BJ (cell line): ENCODE measurements around the gene LZTR1. TPM values are rescaled to one million over a fixed set of nuclear protein-coding genes. Genes with fewer than 3 reads are reported as not detected.
"Not testable (repeated sequence)": the region's sequence is repeated elsewhere in the genome, so short reads cannot be mapped to it uniquely, and the experiment has no call there.

ENCODE experiments used
- CTCF ChIA-PET: fragments of 350-600 bp; formaldehyde crosslinking; extraction: SDS; loops from one replicate; lab custom pipeline; 2021; ENCODE audit warnings: antibody characterized with exemption, inconsistent platforms; lab: Yijun Ruan, JAX
- POLR2A ChIA-PET: fragments of 300-600 bp; sonication (Branson Sonifier 250); formaldehyde crosslinking; extraction: SDS; loops from one replicate; lab custom pipeline; 2021; ENCODE audit warnings: antibody characterized with exemption; lab: Charles Lee
- DNase-seq: peaks from one replicate; pipeline ENCODE4 v3.0.0-alpha.2; 2011; ENCODE audit warnings: low read depth
- H3K27me3 ChIP-seq: 2 replicates; pipeline ENCODE4 v1.6.0; 2011; ENCODE audit warnings: low read length; ENCODE audit not compliant: control insufficient read depth, insufficient read depth
- H3K36me3 ChIP-seq: 2 replicates; pipeline ENCODE4 v1.5.1; 2011; ENCODE audit warnings: low read length; ENCODE audit not compliant: control insufficient read depth, insufficient read depth
- H3K4me3 ChIP-seq: 2 replicates; pipeline ENCODE4 v1.5.1; 2011; ENCODE audit warnings: low read depth, mild to moderate bottlenecking, control low read depth, low read length
- CTCF ChIP-seq: IDR thresholded peaks from 2 replicates; pipeline ENCODE4 v1.5.1; 2011; ENCODE audit warnings: low read depth, mild to moderate bottlenecking, control low read depth, inconsistent platforms, low read length, moderate library complexity; ENCODE audit not compliant: insufficient read depth
- polyA plus RNA-seq: library from polyadenylated mRNA; depleted of rRNA; stranded (reverse); fragments of >200 nt; gene quantifications from 2 replicates; pipeline ENCODE4 v1.2.3, GENCODE V29; 2011

The LZTR1 gene
- polyA plus RNA-seq, 1 experiment = 45.9 TPM

GRCh38 chr22:20968281-20968977 lies 13.7 kb upstream of the LZTR1 start:
- no peaks in the 10 kb centered on the region for H3K36me3 ChIP-seq
- TF ChIP-seq CTCF = no peak
- no peak for DNase-seq
- peaks cover 7% of the 10 kb centered on the region for H3K27me3 ChIP-seq
- POLR2A ChIA-PET = no interaction called here
- H3K4me3 ChIP-seq = no peak overlapping the region
- CTCF ChIA-PET = no interaction called here

DNA sequence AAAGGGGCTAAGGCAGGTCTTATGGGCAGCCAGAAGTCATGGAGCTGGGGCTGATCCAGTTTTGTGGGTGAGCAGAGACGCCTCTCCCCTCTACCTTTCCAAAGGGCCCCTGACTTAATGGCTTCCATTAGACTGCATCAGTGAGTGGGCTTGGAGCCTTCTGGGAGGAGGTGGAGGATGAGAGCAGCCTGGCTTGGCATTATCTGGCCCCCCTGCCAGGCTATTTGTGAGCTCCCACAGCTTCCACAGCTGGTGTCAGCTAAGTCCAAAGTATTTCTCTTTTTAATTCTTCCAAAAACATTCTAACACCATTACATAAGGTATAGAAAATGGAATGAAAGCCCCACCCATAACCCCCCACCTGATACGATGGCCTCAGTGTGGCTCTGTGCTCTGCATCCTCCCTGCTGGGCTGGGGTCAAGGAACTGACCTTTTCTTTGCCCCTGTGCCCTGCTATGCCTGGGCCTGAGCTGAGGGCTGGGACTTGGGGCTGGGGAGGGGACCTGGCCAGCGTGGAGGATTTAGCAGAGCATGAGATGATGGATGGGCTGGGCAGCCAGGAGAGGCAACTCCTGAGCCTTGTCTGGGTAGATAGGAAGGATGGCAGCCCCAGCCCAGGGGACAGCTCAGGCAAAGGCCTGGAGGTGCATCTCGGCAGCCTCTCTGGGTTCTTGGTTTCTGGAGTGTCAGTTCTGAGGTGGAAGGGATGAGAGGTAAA lies 11.0 kb upstream of the LZTR1 start:
- no peaks in the 10 kb centered on the region for H3K36me3 ChIP-seq
- no peak for DNase-seq
- POLR2A ChIA-PET = no interaction called here
- H3K4me3 ChIP-seq = no peak overlapping the region
- no peak for TF ChIP-seq CTCF
- CTCF ChIA-PET = interaction anchor here (0.5 to 2.4 kb wide), 5 partner anchors 7 to 111 kb away, joined by 4 to 8 read pairs (median 5); partner anchors contain the start of gene LZTR1
- H3K27me3 ChIP-seq = no peaks in the 10 kb centered on the region; the same call in 1 of the 2 replicates

DNA sequence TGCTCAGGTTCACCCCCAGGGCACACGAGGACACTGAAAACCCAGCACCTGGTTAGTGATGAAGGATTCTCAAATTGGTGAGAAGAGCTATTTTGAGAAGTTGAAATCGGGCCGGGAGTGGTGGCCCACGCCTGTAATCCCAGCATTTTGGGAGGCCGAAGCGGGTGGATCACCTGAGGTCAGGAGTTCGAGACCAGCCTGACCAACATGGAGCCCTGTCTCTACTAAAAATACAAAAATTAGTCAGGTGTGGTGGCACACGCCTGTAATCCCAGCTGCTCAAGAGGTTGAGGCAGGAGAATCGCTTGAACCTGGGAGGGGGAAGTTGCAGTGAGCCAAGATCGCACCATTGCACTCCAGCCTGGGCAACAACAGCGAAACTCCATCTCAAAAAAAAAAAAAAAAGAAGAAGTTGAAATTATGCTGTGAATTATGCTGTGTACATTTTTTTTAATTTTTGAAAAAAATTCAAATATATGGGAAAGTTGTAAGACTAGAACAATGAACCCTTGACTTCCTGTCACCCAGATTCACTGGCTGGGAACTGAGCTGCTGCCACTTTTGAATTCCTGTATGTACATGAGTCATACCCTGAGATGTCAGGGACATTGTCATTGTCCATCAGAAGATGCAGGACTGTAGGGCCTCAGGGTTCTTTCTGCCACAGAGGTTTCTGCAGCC lies 9.9 kb upstream of the LZTR1 start:
- H3K36me3 ChIP-seq, POLR2A ChIA-PET, H3K4me3 ChIP-seq, DNase-seq, H3K27me3 ChIP-seq: not testable (repeated sequence)
- CTCF ChIA-PET = interaction anchor here (0.6 to 2.4 kb wide), 6 partner anchors 8 to 130 kb away, joined by 4 to 9 read pairs (median 6); partner anchors contain the start of gene LZTR1

DNA sequence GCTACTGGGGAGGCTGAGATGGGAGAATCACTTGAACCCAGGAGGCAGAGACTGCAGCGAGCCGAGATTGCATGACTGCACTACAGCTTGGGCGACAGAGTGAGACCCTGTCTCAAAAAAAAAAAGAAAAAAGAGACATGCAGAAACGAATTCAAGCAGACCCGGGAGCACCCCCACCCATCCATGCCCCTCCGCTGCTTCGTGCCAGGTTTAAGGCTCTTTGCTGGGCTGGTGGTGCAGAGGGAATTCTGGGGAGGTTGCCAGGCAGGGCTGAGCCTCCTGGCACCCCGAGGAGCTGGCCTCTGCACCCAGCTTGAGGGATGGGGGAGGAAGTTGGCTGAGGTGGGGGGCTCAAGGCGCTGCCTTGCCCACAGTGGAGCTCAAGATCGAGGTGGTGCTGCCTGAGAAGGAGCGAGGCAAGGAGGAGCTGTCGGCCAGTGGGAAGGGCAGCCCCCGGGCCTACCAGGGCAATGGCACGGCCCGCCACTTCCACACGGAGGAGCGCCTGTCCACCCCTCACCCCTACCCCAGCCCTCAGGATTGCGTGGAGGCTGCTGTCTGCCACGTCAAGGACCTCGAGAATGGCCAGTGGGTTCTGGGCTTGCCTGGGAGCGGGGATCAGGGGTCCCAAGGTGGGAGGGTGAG lies 9.0 kb upstream of the LZTR1 start:
- ChIA-PET CTCF (interaction anchor here (0.6 to 2.4 kb wide), 7 partner anchors 9 to 129 kb away, joined by 3 to 9 read pairs (median 5); partner anchors contain the start of gene LZTR1), POLR2A (no interaction called here)

More for the DNA sequence above, 9.0 kb upstream of the LZTR1 start:
- DNase-seq = no peak
- H3K4me3 ChIP-seq = no peak overlapping the region
- H3K36me3 ChIP-seq = no peaks in the 10 kb centered on the region
- no peak for TF ChIP-seq CTCF
- no peaks in the 10 kb centered on the region for H3K27me3 ChIP-seq
